Measurements from ENCODE around the gene NUDT8.

DNA sequence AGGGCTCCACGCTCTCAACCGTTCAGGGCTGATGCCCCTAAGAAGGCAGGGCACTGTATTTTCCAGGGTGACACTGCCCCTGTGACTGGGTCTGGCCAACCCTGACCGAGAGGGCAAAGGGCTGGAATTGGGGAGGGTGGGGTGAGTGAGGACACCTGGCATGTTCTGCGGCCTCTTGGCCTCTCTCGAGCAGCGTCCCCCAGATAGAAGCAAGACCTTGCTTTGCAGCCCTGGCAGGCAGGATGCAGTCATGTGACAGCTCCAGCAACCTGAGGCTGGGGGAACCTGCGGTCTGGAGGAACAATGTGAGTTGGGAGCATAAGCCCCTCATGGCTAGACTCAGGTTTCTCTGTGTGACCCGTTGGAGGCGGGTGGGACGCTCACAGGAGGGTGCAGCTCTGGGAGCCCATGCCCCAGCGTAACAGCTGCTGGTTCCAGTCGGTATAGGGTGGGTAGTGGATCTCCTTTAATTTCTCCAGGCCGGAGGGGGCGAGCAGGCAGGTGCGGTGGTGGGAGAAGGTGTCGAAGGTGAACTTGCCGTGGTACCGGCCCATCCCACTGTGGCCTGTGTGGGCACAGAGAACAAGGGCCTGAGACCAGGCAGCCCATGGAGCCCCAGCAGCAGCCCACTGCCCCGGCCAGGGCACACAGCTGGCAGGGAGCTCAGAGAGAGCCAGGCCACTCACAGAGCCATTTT, 33.2 kb upstream of the NUDT8 start:
- TF ChIP-seq POLR2A (IDR thresholded peaks at IDR 0.05; ENCODE audit: low read depth) = no peak
- TF ChIP-seq EP300 (IDR thresholded peaks at IDR 0.05) = no peak

All from esophagus muscularis mucosa (tissue), 2 donors.